NCI-H774 (cell line): ENCODE data around the gene ABCC11.
A peak's percentile ranks its signal among the peaks of the same experiment; 100 is the strongest.

Experiments used
- DNase-seq: peaks from one replicate; lab custom pipeline; 2025; lab: John Stamatoyannopoulos, UW

ABCC11 gene

GRCh38 chr16:48129926-48130325 is 117.4 kb downstream of the ABCC11 start:
- no peak for DNase-seq

- no peak for DNase-seq
These were observed 118.6 kb downstream of the ABCC11 start for GRCh38 chr16:48128769-48129168.

GRCh38 chr16:48126801-48127644 is 120.3 kb downstream of the ABCC11 start:
- peak; percentile 55 for DNase-seq

DNA sequence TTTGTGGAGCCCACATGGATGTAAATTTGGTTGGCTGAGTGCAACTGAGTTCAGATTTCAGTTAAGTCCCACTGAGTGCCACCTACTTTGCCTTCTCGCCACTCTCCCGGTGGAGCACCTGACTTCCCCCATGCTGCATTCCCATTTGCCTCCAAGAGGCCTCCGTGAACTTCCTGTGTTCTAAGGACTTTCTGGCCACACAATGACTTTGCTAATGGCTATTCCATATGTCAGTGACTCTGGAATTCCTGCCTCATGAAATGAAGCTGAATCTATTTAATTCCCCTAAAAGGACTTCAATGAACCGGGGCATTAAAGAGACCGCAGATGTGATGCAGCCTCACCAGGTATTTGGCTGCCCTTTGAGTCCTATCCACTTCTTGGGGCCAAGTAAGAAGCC is 121.5 kb downstream of the ABCC11 start:
- no peak for DNase-seq

DNA sequence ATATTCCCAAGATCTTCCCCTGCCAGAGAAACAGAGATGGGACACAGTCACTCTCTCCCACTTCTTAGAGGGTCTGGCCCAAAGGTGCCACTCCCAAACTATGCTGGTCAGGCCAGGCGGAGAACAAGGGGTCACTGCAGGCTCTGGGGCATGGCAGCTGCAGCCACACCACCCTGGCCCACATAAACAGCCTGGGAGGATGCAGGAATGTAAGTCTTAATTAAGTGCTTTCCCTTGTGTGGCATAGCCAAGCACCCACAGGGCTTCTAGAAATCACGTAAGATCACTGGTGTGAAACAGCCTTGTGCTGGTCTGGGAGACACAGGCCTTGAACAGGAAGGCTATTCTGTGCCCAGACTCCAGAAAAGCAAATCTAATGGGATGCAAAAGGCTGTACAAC is 123.1 kb downstream of the ABCC11 start:
- no peak for DNase-seq

DNA sequence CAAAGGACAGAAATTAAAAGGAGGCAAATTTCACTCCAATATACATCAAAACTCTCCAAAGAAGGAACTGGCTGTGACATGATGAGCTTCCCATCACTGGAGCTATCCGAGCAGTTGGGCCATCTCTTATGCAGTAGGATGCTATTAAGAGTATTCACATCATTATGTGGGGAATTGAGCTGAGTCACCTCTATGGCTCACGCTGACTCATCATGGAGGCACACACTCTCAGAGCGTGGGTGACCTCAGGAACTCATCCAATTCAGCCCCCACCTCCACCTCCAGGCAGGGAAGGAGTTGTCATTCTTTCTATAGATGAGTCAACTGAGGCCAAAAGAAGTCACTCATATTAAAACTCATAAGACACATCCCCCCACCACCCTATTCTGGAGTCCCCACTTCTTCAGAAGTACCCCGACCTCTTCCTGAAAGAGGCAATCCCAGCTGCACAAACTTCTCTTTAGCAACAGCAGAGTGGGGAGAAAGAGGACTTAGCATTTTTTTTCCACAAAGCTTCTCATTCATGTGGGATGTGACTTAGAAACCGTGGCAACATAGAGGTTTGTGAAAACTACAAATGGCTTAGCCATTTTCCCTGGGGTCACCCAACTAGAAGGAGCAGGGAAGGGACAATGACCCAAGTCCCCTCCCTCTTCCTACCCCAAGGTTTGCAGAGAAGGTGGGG is 124.1 kb downstream of the ABCC11 start:
- no peak for DNase-seq

- no peak for DNase-seq
These were observed 126.1 kb downstream of the ABCC11 start for GRCh38 chr16:48121276-48121675.

DNA sequence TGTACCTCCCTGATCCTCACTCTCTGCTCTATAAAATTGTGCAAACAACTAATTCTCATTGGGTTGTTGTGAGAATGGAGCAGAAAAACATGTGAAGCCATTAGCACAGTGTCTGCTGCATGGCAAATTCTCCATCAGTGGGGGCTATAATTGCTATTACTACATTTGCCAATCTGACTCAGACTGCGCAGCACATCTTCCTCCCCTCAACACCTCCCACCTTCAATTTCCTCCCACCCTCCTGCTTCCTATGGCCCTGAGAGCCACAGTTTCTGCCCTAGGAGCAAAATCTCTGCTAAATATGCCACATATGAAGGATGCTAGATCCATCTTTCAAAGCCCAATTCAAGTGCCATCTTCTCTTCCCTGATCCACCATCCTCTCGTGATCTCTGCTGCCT is 128.5 kb downstream of the ABCC11 start:
- DNase-seq = no peak

- peak; percentile 67 for DNase-seq
These were observed 129.9 kb downstream of the ABCC11 start for GRCh38 chr16:48117217-48118105.
